NCI-H345 treated with DMSO at 0.1 percent for 48 hours (cell line): ENCODE data around the gene PTDSS2.
"Not testable (repeated sequence)": the region's sequence is repeated elsewhere in the genome, so short reads cannot be mapped to it uniquely, and the experiment has no call there.

Source experiments
- DNase-seq: peaks from one replicate; lab custom pipeline; 2025; ENCODE audit not compliant: unreplicated experiment; lab: John Stamatoyannopoulos, UW

The PTDSS2 gene

GRCh38 chr11:449889-450808 lies at the start of gene PTDSS2:
Gene PTDSS2, plus strand, starts transcription at chr11:450279. Its CDS starts 177 bp downstream, at chr11:450456.
- peak; percentile 90 for DNase-seq

- not testable (repeated sequence) for DNase-seq
Measured at GRCh38 chr11:401196-401595, 48.9 kb upstream of the PTDSS2 start.

- DNase-seq: no peak
Measured at GRCh38 chr11:403021-403760, 46.9 kb upstream of the PTDSS2 start.

GRCh38 chr11:403761-404431 lies 46.2 kb upstream of the PTDSS2 start:
- no peak for DNase-seq

GRCh38 chr11:404551-405264 lies 45.4 kb upstream of the PTDSS2 start:
- no peak for DNase-seq

GRCh38 chr11:405323-405953 lies 44.6 kb upstream of the PTDSS2 start:
- no peak for DNase-seq

GRCh38 chr11:405954-406795 lies 43.9 kb upstream of the PTDSS2 start:
- DNase-seq: no peak

GRCh38 chr11:406796-407650 lies 43.1 kb upstream of the PTDSS2 start:
- DNase-seq: no peak

GRCh38 chr11:407651-408123 lies 42.4 kb upstream of the PTDSS2 start:
- no peak for DNase-seq

- no peak for DNase-seq
Measured at GRCh38 chr11:408154-409007, 41.7 kb upstream of the PTDSS2 start.

GRCh38 chr11:409008-409599 lies 41.0 kb upstream of the PTDSS2 start:
- DNase-seq: no peak

- no peak for DNase-seq
Measured at GRCh38 chr11:409600-410483, 40.2 kb upstream of the PTDSS2 start.

- not testable (repeated sequence) for DNase-seq
Measured at GRCh38 chr11:410711-411110, 39.4 kb upstream of the PTDSS2 start.

GRCh38 chr11:411520-411919 lies 38.6 kb upstream of the PTDSS2 start:
- not testable (repeated sequence) for DNase-seq

GRCh38 chr11:412641-413119 lies 37.4 kb upstream of the PTDSS2 start:
- DNase-seq: no peak
